Measurements from ENCODE around the gene LRRTM4. TPM values are rescaled to one million over a fixed set of nuclear protein-coding genes. Genes with fewer than 3 reads are reported as not detected.

LRRTM4 gene
- total and polyA plus RNA-seq, 2 donors (not counting 1 experiment from before 2014, with no cell fraction given) = 0.05 TPM; not detected in 1

DNA sequence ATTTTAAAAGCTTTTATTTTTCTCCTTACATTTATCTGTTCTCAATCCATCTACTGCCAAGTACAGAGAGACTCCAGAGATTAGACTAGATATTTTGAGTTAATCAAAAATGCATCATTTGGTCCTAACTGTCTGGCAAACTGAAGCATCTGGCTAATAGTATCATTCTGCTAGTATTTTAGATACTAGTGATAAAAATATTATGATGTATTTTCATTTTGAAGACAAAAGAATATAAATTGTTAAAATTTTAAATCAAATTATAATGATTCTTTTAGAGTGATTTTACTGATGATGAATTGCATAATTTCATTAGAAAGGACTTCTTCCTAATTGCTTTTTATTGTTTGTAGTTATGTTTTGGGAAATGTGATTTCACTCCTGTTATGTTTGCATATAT lies 584.0 kb downstream of the LRRTM4 start:
- no peak for DNase-seq (ENCODE audit: low read depth in 2 of 2)
- no peaks in the 10 kb centered on the region for H3K4me1 ChIP-seq (ENCODE audit: control insufficient read depth, extremely low read depth, insufficient read depth, low read length)
- TF ChIP-seq EZH2 (IDR thresholded peaks at IDR 0.05; ENCODE audit: low read length, missing control alignments) = no peak
- TF ChIP-seq, protein P1, sequence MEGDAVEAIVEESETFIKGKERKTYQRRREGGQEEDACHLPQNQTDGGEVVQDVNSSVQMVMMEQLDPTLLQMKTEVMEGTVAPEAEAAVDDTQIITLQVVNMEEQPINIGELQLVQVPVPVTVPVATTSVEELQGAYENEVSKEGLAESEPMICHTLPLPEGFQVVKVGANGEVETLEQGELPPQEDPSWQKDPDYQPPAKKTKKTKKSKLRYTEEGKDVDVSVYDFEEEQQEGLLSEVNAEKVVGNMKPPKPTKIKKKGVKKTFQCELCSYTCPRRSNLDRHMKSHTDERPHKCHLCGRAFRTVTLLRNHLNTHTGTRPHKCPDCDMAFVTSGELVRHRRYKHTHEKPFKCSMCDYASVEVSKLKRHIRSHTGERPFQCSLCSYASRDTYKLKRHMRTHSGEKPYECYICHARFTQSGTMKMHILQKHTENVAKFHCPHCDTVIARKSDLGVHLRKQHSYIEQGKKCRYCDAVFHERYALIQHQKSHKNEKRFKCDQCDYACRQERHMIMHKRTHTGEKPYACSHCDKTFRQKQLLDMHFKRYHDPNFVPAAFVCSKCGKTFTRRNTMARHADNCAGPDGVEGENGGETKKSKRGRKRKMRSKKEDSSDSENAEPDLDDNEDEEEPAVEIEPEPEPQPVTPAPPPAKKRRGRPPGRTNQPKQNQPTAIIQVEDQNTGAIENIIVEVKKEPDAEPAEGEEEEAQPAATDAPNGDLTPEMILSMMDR (conservative IDR thresholded peaks at IDR 0.05 in 1 of 2, IDR thresholded peaks at IDR 0.05 in 1 of 2; ENCODE audit: low read depth in 1 of 2, low read length in 2 of 2) = no peak
- H4K20me1 ChIP-seq (ENCODE audit: control insufficient read depth, extremely low read depth, insufficient read depth, low read length) = no peaks in the 10 kb centered on the region
- no peaks in the 10 kb centered on the region for H3K79me2 ChIP-seq (ENCODE audit: control insufficient read depth, insufficient read depth, low read length)
- no peak overlapping the region for H3K9ac ChIP-seq (ENCODE audit: insufficient read depth, low read length)
- no peak overlapping the region for H3K4me3 ChIP-seq (replicated peaks in 1 of 4; ENCODE audit: control extremely low read depth in 1 of 4, insufficient read depth in 1 of 4, low read depth in 3 of 4, low read length in 4 of 4)
- no peaks in the 10 kb centered on the region for H3K9me3 ChIP-seq (ENCODE audit: control insufficient read depth, insufficient read depth, low read depth, low read length)
- H3K36me3 ChIP-seq (ENCODE audit: control insufficient read depth, insufficient read depth, low read length) = no peaks in the 10 kb centered on the region
- no peak overlapping the region for H3K4me2 ChIP-seq (ENCODE audit: extremely low read depth, insufficient read depth, low read length)
- no peak overlapping the region for H2AFZ ChIP-seq (ENCODE audit: low read length)
- H3K27ac ChIP-seq (ENCODE audit: insufficient read depth, low read length) = no peak overlapping the region
- no peaks in the 10 kb centered on the region for H3K27me3 ChIP-seq (ENCODE audit: control insufficient read depth, insufficient read depth, low read length)

- H3K36me3 ChIP-seq (ENCODE audit: control insufficient read depth, insufficient read depth, low read length) = no peaks in the 10 kb centered on the region
- no peak overlapping the region for H2AFZ ChIP-seq (ENCODE audit: low read length)
- H3K79me2 ChIP-seq (ENCODE audit: control insufficient read depth, insufficient read depth, low read length) = no peaks in the 10 kb centered on the region
- no peak overlapping the region for H3K27ac ChIP-seq (ENCODE audit: insufficient read depth, low read length)
- H3K4me1 ChIP-seq (ENCODE audit: control insufficient read depth, extremely low read depth, insufficient read depth, low read length) = no peaks in the 10 kb centered on the region
- no peak overlapping the region for H3K9ac ChIP-seq (ENCODE audit: insufficient read depth, low read length)
- no peak for DNase-seq (ENCODE audit: low read depth in 2 of 2)
- H4K20me1 ChIP-seq (ENCODE audit: control insufficient read depth, extremely low read depth, insufficient read depth, low read length) = no peaks in the 10 kb centered on the region
- no peaks in the 10 kb centered on the region for H3K27me3 ChIP-seq (ENCODE audit: control insufficient read depth, insufficient read depth, low read length)
- no peak for TF ChIP-seq EZH2 (IDR thresholded peaks at IDR 0.05; ENCODE audit: low read length, missing control alignments)
- TF ChIP-seq, protein P1 (conservative IDR thresholded peaks at IDR 0.05 in 1 of 2, IDR thresholded peaks at IDR 0.05 in 1 of 2; ENCODE audit: low read depth in 1 of 2, low read length in 2 of 2) = no peak
- H3K9me3 ChIP-seq (ENCODE audit: control insufficient read depth, insufficient read depth, low read depth, low read length) = no peaks in the 10 kb centered on the region
- H3K4me2 ChIP-seq (ENCODE audit: extremely low read depth, insufficient read depth, low read length) = no peak overlapping the region
- H3K4me3 ChIP-seq (replicated peaks in 1 of 4; ENCODE audit: control extremely low read depth in 1 of 4, insufficient read depth in 1 of 4, low read depth in 3 of 4, low read length in 4 of 4) = no peak overlapping the region
Measured at GRCh38 chr2:76932550-76932949, 589.6 kb downstream of the LRRTM4 start.

GRCh38 chr2:76930056-76930744 lies 592.0 kb downstream of the LRRTM4 start:
- no peaks in the 10 kb centered on the region for H3K36me3 ChIP-seq (ENCODE audit: control insufficient read depth, insufficient read depth, low read length)
- no peaks in the 10 kb centered on the region for H3K27me3 ChIP-seq (ENCODE audit: control insufficient read depth, insufficient read depth, low read length)
- H2AFZ ChIP-seq (ENCODE audit: low read length) = no peak overlapping the region
- no peak for DNase-seq (ENCODE audit: low read depth in 2 of 2)
- H3K4me2 ChIP-seq (ENCODE audit: extremely low read depth, insufficient read depth, low read length) = no peak overlapping the region
- H3K79me2 ChIP-seq (ENCODE audit: control insufficient read depth, insufficient read depth, low read length) = no peaks in the 10 kb centered on the region
- no peaks in the 10 kb centered on the region for H3K9me3 ChIP-seq (ENCODE audit: control insufficient read depth, insufficient read depth, low read depth, low read length)
- no peak overlapping the region for H3K27ac ChIP-seq (ENCODE audit: insufficient read depth, low read length)
- no peaks in the 10 kb centered on the region for H3K4me1 ChIP-seq (ENCODE audit: control insufficient read depth, extremely low read depth, insufficient read depth, low read length)
- no peaks in the 10 kb centered on the region for H4K20me1 ChIP-seq (ENCODE audit: control insufficient read depth, extremely low read depth, insufficient read depth, low read length)
- TF ChIP-seq, protein P1 (conservative IDR thresholded peaks at IDR 0.05 in 1 of 2, IDR thresholded peaks at IDR 0.05 in 1 of 2; ENCODE audit: low read depth in 1 of 2, low read length in 2 of 2) = no peak
- TF ChIP-seq EZH2 (IDR thresholded peaks at IDR 0.05; ENCODE audit: low read length, missing control alignments) = no peak
- H3K9ac ChIP-seq (ENCODE audit: insufficient read depth, low read length) = no peak overlapping the region
- no peak overlapping the region for H3K4me3 ChIP-seq (replicated peaks in 1 of 4; ENCODE audit: control extremely low read depth in 1 of 4, insufficient read depth in 1 of 4, low read depth in 3 of 4, low read length in 4 of 4)
